Liver (tissue), 9 donors: ENCODE data around the gene ACSL6. TPM values are rescaled to one million over a fixed set of nuclear protein-coding genes. Genes with fewer than 3 reads are reported as not detected.

Experiments used
- DNase-seq: peaks from one replicate; pipeline ENCODE4 v3.0.0-alpha.2; 2017; ENCODE audit warnings: low spot score
- H3K27ac ChIP-seq, 2 donors: one replicate each; pipeline ENCODE4 v1.7.0; 2013; ENCODE audit warnings: inconsistent platforms in 2 of 2, low read length in 2 of 2, control low read depth in 1 of 2, low read depth in 1 of 2, mild to moderate bottlenecking in 1 of 2
- H3K27me3 ChIP-seq, 4 donors: one replicate each; pipeline versions ENCODE4 v1.6.1 to v1.7.0; 2013; ENCODE audit warnings: low read length in 3 of 4, inconsistent platforms in 1 of 4, mild to moderate bottlenecking in 1 of 4, moderate library complexity in 1 of 4; ENCODE audit not compliant: control insufficient read depth in 4 of 4, insufficient read depth in 4 of 4
- H3K36me3 ChIP-seq, 4 donors: one replicate each; pipeline versions ENCODE4 v1.6.1 to v1.7.0; 2013; ENCODE audit warnings: low read length in 3 of 4, mild to moderate bottlenecking in 3 of 4, low read depth in 1 of 4, moderate library complexity in 1 of 4; ENCODE audit not compliant: control insufficient read depth in 4 of 4, insufficient read depth in 3 of 4
- H3K4me1 ChIP-seq, 4 donors: one replicate each; pipeline versions ENCODE4 v1.6.1 to v1.7.0; 2013; ENCODE audit warnings: low read length in 3 of 4, mild to moderate bottlenecking in 3 of 4, moderate library complexity in 1 of 4; ENCODE audit not compliant: control insufficient read depth in 4 of 4, insufficient read depth in 4 of 4
- H3K4me3 ChIP-seq, 3 donors: one replicate each; pipeline versions ENCODE4 v1.6.1 to v1.7.0; 2013; ENCODE audit warnings: low read length in 3 of 3, control low read depth in 1 of 3, low read depth in 1 of 3, mild to moderate bottlenecking in 1 of 3
- H3K9ac ChIP-seq, 2 donors: one replicate each; pipeline ENCODE4 v1.7.0; 2013; ENCODE audit warnings: low read length in 2 of 2, mild to moderate bottlenecking in 2 of 2, moderate library complexity in 2 of 2, control low read depth in 1 of 2, low read depth in 1 of 2
- H3K9me3 ChIP-seq, 4 donors: one replicate each; pipeline versions ENCODE4 v1.6.1 to v1.7.0; 2013; ENCODE audit warnings: low read length in 3 of 4; ENCODE audit not compliant: control insufficient read depth in 4 of 4
- EGR1 ChIP-seq, 2 donors: IDR thresholded peaks; 2 replicates each; pipeline ENCODE4 v1.6.1; 2016 to 2018; ENCODE audit warnings: antibody characterized with exemption in 2 of 2, low read depth in 2 of 2
- FOXA1 ChIP-seq: IDR thresholded peaks from 2 replicates; pipeline ENCODE4 v1.6.1; 2016; ENCODE audit warnings: antibody characterized with exemption
- FOXA2 ChIP-seq: IDR thresholded peaks from 2 replicates; pipeline ENCODE4 v1.6.1; 2016; ENCODE audit warnings: antibody characterized with exemption
- GABPA ChIP-seq, 2 donors: IDR thresholded peaks in 1 of 2; conservative IDR thresholded peaks in 1 of 2; 2 replicates each; pipeline ENCODE4 v1.6.1; 2016; ENCODE audit warnings: antibody characterized with exemption in 2 of 2, mild to moderate bottlenecking in 1 of 2, moderate library complexity in 1 of 2
- HNF4A ChIP-seq, 2 donors: conservative IDR thresholded peaks; 2 replicates each; pipeline ENCODE4 v1.6.1; 2016; ENCODE audit warnings: antibody characterized with exemption in 2 of 2, mild to moderate bottlenecking in 2 of 2
- HNF4G ChIP-seq: IDR thresholded peaks from 2 replicates; pipeline ENCODE4 v1.6.1; 2016; ENCODE audit warnings: antibody characterized with exemption
- JUND ChIP-seq, 2 donors: IDR thresholded peaks; 2 replicates each; pipeline ENCODE4 v1.6.1; 2016; ENCODE audit warnings: antibody characterized with exemption in 2 of 2
- NR2F2 ChIP-seq: IDR thresholded peaks from 2 replicates; pipeline ENCODE4 v1.6.1; 2016; ENCODE audit warnings: antibody characterized with exemption
- RAD21 ChIP-seq, 2 donors: IDR thresholded peaks; 2 replicates each; pipeline ENCODE4 v1.6.1; 2016; ENCODE audit warnings: antibody characterized with exemption in 2 of 2, mild to moderate bottlenecking in 2 of 2
- RXRA ChIP-seq, 2 donors: IDR thresholded peaks; 2 replicates each; pipeline ENCODE4 v1.6.1; 2017 to 2018; ENCODE audit warnings: antibody characterized with exemption in 2 of 2, mild to moderate bottlenecking in 1 of 2
- SP1 ChIP-seq: IDR thresholded peaks from 2 replicates; pipeline ENCODE4 v1.6.1; 2018; ENCODE audit warnings: antibody characterized with exemption, mild to moderate bottlenecking
- TAF1 ChIP-seq: conservative IDR thresholded peaks from 2 replicates; pipeline ENCODE4 v1.6.1; 2016; ENCODE audit warnings: antibody characterized with exemption, mild to moderate bottlenecking
- YY1 ChIP-seq: IDR thresholded peaks from 2 replicates; pipeline ENCODE4 v1.6.1; 2016; ENCODE audit warnings: antibody characterized with exemption, mild to moderate bottlenecking
- WGBS: extraction: QIAGEN DNeasy Blood & Tissue Kit; methylation state at CpG from one replicate; pipeline ENCODE4 v1.1.7; 2013; 5-methylcytosine and 5-hydroxymethylcytosine counted together
- polyA plus RNA-seq, 2 donors: library from polyadenylated mRNA; stranded (reverse) in 1 of 2; unstranded in 1 of 2; fragments of 200-250 nt in 1 of 2; fragments of >200 nt in 1 of 2; fragmentation: Nextera tagmentation in 1 of 2; extraction: Ambion mirVana in 1 of 2; gene quantifications; one replicate each; pipeline versions ENCODE4 v1.2.1 to v1.2.3, GENCODE V29; 2013 to 2015
- total RNA-seq, 2 donors: library from RNA; depleted of rRNA; stranded (reverse); fragments of >200 nt; gene quantifications; one replicate each; pipeline ENCODE4 v1.2.3, GENCODE V29; 2014
- TF ChIP-seq, protein P1 (sequence below): IDR thresholded peaks from 2 replicates; pipeline ENCODE4 v1.6.1; 2016; ENCODE audit warnings: antibody characterized with exemption
- TF ChIP-seq, protein P2 (sequence below): IDR thresholded peaks from 2 replicates; pipeline ENCODE4 v1.6.1; 2016; ENCODE audit warnings: antibody characterized with exemption, mild to moderate bottlenecking
- TF ChIP-seq, protein P3 (sequence below): IDR thresholded peaks from 2 replicates; pipeline ENCODE4 v1.6.1; 2016; ENCODE audit warnings: antibody characterized with exemption
- TF ChIP-seq, protein P4 (sequence below): IDR thresholded peaks from 2 replicates; pipeline ENCODE4 v1.6.1; 2016; ENCODE audit warnings: antibody characterized with exemption
- TF ChIP-seq, protein P5 (sequence below): fragments of 150-350 bp; IDR thresholded peaks from 2 replicates; pipeline ENCODE4 v1.5.1; 2017; ENCODE audit warnings: improper control_type of control experiment, low read depth, low read length; ENCODE audit not compliant: missing input control
- donor health status: healthy.
- donor health status: healthy.
- donor health status: healthy.
- donor health status: healthy.
- donor health status: healthy.

Gene ACSL6
- total and polyA plus RNA-seq, 4 donors = 0.89 to 129 (median 4.6) TPM

DNA sequence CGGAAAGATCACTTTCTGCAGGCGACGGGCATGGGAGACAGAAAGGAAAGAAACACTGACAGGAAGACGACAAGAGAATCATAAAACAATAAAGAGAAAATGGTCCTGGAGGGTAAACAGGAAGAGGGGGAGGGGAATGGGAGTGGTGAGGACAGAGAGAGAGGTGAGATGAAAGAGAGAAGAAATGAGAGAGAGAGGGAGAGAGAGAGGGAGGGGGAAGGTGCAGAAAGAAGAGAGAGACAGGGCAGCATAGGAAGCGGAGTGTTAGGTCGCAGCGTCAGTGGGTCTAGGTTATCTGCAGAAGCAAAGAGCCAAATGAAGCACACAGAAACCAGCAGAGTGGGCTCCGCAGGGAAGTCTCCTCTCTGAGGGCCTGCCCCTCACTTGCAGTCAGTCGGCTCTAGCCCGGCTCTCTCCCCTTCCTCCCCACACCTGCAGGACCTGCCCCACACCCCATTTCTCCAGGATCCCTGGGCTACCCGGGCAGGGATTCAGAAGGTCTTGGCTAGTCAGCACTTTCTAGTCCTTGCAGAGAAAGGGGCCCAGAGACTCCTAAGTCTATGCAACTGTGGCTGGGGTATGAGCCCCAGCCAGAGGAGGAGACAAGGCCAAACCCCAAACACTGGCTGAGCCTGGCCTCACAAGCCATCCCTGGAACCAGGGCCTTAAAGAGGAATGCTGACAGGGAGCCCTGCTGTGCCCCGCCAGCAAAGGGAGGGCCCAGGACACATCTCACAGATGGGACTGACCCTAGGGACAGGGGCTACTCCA is 36.3 kb downstream of the ACSL6 start:
- no peak for DNase-seq
- Histone ChIP-seq H3K9me3 (no peaks in the 10 kb centered on the region), H3K36me3 (no peaks in the 10 kb centered on the region), H3K27me3 (no peaks in the 10 kb centered on the region), H3K27ac (no peak overlapping the region), H3K9ac (no peak overlapping the region), H3K4me3 (no peak overlapping the region), H3K4me1 (no peaks in the 10 kb centered on the region)
- TF ChIP-seq SP1 = no peak
- TF ChIP-seq, protein P1, sequence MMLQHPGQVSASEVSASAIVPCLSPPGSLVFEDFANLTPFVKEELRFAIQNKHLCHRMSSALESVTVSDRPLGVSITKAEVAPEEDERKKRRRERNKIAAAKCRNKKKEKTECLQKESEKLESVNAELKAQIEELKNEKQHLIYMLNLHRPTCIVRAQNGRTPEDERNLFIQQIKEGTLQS = no peak
- no peak for TF ChIP-seq JUND (IDR thresholded peaks at IDR 0.05)
- TF ChIP-seq NR2F2 = no peak
- TF ChIP-seq FOXA2 = no peak
- TF ChIP-seq RAD21 (IDR thresholded peaks at IDR 0.05) = no peak
- TF ChIP-seq, protein P2, sequence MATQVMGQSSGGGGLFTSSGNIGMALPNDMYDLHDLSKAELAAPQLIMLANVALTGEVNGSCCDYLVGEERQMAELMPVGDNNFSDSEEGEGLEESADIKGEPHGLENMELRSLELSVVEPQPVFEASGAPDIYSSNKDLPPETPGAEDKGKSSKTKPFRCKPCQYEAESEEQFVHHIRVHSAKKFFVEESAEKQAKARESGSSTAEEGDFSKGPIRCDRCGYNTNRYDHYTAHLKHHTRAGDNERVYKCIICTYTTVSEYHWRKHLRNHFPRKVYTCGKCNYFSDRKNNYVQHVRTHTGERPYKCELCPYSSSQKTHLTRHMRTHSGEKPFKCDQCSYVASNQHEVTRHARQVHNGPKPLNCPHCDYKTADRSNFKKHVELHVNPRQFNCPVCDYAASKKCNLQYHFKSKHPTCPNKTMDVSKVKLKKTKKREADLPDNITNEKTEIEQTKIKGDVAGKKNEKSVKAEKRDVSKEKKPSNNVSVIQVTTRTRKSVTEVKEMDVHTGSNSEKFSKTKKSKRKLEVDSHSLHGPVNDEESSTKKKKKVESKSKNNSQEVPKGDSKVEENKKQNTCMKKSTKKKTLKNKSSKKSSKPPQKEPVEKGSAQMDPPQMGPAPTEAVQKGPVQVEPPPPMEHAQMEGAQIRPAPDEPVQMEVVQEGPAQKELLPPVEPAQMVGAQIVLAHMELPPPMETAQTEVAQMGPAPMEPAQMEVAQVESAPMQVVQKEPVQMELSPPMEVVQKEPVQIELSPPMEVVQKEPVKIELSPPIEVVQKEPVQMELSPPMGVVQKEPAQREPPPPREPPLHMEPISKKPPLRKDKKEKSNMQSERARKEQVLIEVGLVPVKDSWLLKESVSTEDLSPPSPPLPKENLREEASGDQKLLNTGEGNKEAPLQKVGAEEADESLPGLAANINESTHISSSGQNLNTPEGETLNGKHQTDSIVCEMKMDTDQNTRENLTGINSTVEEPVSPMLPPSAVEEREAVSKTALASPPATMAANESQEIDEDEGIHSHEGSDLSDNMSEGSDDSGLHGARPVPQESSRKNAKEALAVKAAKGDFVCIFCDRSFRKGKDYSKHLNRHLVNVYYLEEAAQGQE = no peak
- no peak for TF ChIP-seq FOXA1
- no peak for TF ChIP-seq HNF4G
- TF ChIP-seq, protein P3, sequence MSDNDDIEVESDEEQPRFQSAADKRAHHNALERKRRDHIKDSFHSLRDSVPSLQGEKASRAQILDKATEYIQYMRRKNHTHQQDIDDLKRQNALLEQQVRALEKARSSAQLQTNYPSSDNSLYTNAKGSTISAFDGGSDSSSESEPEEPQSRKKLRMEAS = no peak
- TF ChIP-seq EGR1 (IDR thresholded peaks at IDR 0.05; ENCODE audit: low read depth in 2 of 2) = no peak
- TF ChIP-seq, protein P4, sequence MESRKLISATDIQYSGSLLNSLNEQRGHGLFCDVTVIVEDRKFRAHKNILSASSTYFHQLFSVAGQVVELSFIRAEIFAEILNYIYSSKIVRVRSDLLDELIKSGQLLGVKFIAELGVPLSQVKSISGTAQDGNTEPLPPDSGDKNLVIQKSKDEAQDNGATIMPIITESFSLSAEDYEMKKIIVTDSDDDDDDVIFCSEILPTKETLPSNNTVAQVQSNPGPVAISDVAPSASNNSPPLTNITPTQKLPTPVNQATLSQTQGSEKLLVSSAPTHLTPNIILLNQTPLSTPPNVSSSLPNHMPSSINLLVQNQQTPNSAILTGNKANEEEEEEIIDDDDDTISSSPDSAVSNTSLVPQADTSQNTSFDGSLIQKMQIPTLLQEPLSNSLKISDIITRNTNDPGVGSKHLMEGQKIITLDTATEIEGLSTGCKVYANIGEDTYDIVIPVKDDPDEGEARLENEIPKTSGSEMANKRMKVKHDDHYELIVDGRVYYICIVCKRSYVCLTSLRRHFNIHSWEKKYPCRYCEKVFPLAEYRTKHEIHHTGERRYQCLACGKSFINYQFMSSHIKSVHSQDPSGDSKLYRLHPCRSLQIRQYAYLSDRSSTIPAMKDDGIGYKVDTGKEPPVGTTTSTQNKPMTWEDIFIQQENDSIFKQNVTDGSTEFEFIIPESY = no peak
- TF ChIP-seq HNF4A (conservative IDR thresholded peaks at IDR 0.05) = no peak
- no peak for TF ChIP-seq RXRA (IDR thresholded peaks at IDR 0.05)
- no peak for TF ChIP-seq GABPA (IDR thresholded peaks at IDR 0.05 in 1 of 2, conservative IDR thresholded peaks at IDR 0.05 in 1 of 2)
- no peak for TF ChIP-seq TAF1
- TF ChIP-seq, protein P5, sequence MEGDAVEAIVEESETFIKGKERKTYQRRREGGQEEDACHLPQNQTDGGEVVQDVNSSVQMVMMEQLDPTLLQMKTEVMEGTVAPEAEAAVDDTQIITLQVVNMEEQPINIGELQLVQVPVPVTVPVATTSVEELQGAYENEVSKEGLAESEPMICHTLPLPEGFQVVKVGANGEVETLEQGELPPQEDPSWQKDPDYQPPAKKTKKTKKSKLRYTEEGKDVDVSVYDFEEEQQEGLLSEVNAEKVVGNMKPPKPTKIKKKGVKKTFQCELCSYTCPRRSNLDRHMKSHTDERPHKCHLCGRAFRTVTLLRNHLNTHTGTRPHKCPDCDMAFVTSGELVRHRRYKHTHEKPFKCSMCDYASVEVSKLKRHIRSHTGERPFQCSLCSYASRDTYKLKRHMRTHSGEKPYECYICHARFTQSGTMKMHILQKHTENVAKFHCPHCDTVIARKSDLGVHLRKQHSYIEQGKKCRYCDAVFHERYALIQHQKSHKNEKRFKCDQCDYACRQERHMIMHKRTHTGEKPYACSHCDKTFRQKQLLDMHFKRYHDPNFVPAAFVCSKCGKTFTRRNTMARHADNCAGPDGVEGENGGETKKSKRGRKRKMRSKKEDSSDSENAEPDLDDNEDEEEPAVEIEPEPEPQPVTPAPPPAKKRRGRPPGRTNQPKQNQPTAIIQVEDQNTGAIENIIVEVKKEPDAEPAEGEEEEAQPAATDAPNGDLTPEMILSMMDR = no peak
- TF ChIP-seq YY1 = no peak
- 74% methylated on average over 12 of the region's 12 CpGs for WGBS
